ENCODE results near the gene FUT7. TPM values are rescaled to one million over a fixed set of nuclear protein-coding genes. Genes with fewer than 3 reads are reported as not detected.

The FUT7 gene
- total RNA-seq, 1 experiment from 2014 or later, result not detected

- Histone ChIP-seq H3K4me2 (ENCODE audit: low read length) (no peak overlapping the region), H3K27ac (ENCODE audit: low read depth, low read length) (no peak overlapping the region)
- intact Hi-C loops (cut with micrococcal nuclease), result no loop called here
Measured at GRCh38 chr9:136985027-136985602, 46.8 kb downstream of the FUT7 start.

DNA sequence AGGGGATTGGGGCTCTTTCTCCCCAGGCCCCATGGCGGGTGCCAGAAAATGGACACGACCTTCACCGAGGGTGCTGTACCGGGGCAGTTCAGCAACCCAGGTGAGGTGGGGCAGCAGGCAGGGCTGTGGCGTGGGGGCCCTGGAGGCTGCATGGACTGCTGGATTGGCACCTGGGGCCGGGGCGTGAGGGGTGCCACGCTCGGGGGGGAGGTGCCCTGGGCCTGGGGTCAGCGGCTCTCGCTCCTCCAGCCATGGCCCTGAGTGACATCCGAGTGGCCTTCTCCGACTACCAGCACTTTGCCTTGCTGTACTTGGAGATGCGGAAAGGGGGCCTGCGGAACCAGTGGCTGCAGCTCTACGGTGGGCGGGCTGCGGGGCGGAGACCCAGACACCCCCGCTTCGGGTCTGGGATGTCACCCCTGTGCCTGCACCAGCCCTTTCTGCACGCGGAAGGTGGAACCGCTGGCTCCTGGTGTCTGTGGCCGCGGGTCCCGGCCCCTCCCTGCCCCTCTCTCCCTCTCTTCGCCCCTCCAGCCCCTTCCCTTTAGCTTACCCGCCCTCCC lies 47.3 kb downstream of the FUT7 start:
- Histone ChIP-seq H3K27ac (ENCODE audit: low read depth, low read length) (no peak overlapping the region), H3K4me3 (replicated peaks in 1 of 2; ENCODE audit: low read depth in 1 of 2, low read length in 2 of 2) (no peak overlapping the region), H3K36me3 (ENCODE audit: control insufficient read depth in 1 of 2, insufficient read depth in 2 of 2, low read length in 2 of 2) (no peaks in the 10 kb centered on the region), H3K9me3 (ENCODE audit: control insufficient read depth in 1 of 2, insufficient read depth in 1 of 2, low read depth in 1 of 2, low read length in 2 of 2) (no peaks in the 10 kb centered on the region), H3K9ac (ENCODE audit: low read length) (no peak overlapping the region), H3K4me1 (ENCODE audit: control insufficient read depth in 1 of 2, insufficient read depth in 2 of 2, low read length in 2 of 2) (no peaks in the 10 kb centered on the region), H3K79me2 (ENCODE audit: insufficient read depth, low read length) (no peaks in the 10 kb centered on the region), H4K20me1 (ENCODE audit: insufficient read depth) (no peaks in the 10 kb centered on the region), H3K4me2 (ENCODE audit: low read length) (no peak overlapping the region), H3K9me2 (ENCODE audit: insufficient read depth) (no peaks in the 10 kb centered on the region), H3K27me3 (ENCODE audit: insufficient read depth, low read length) (no peaks in the 10 kb centered on the region), H2AFZ (ENCODE audit: low read depth, low read length, poor library complexity, severe bottlenecking) (no peak overlapping the region)
- ATAC-seq (no peak), DNase-seq (ENCODE audit: low read depth, low spot score) (no peak)
- ChIA-PET CTCF (no interaction called here), RAD21 (ENCODE audit: low non-redundant PET in 1 of 2, low total read pairs in 2 of 2, uncharacterized antibody in 2 of 2, unreplicated experiment in 2 of 2) (no interaction called here), POLR2A (no interaction called here)
- BruUV-seq (replicated peaks), result no TSS peak
- intact Hi-C loops (cut with micrococcal nuclease), result no loop called here
- TF ChIP-seq POLR2AphosphoS5 (IDR thresholded peaks at IDR 0.05; ENCODE audit: low read depth, low read length), result no peak
- TF ChIP-seq ZBTB33 (IDR thresholded peaks at IDR 0.05; ENCODE audit: extremely low read depth, insufficient replicate concordance, low read length), result no peak
- no peak for TF ChIP-seq SP1 (IDR thresholded peaks at IDR 0.05; ENCODE audit: low read depth)
- TF ChIP-seq, protein P1, sequence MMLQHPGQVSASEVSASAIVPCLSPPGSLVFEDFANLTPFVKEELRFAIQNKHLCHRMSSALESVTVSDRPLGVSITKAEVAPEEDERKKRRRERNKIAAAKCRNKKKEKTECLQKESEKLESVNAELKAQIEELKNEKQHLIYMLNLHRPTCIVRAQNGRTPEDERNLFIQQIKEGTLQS (IDR thresholded peaks at IDR 0.05), result no peak
- no peak for TF ChIP-seq ELF1 (IDR thresholded peaks at IDR 0.05; ENCODE audit: borderline replicate concordance, low read depth)
- TF ChIP-seq RAD21 (IDR thresholded peaks at IDR 0.05; ENCODE audit: low read depth), result no peak
- TF ChIP-seq SRF (IDR thresholded peaks at IDR 0.05; ENCODE audit: low read depth), result no peak
- TF ChIP-seq FOSL1 (IDR thresholded peaks at IDR 0.05; ENCODE audit: low read depth), result no peak
- no peak for TF ChIP-seq EZH2phosphoT487 (IDR thresholded peaks at IDR 0.05; ENCODE audit: borderline replicate concordance)
- no peak for TF ChIP-seq TCF7L2 (IDR thresholded peaks at IDR 0.05; ENCODE audit: borderline replicate concordance, extremely low read depth, insufficient read depth, insufficient read length)

More at GRCh38 chr9:136985027-136985602, 46.8 kb downstream of the FUT7 start:
- CTCF ChIA-PET, result no interaction called here
- POLR2A ChIA-PET, result no interaction called here
- H4K20me1 ChIP-seq (ENCODE audit: insufficient read depth), result no peaks in the 10 kb centered on the region
- H3K9ac ChIP-seq (ENCODE audit: low read length), result no peak overlapping the region
- no peak for TF ChIP-seq CEBPB (IDR thresholded peaks at IDR 0.05; ENCODE audit: low read depth)
- TF ChIP-seq POLR2A (IDR thresholded peaks at IDR 0.05; ENCODE audit: borderline replicate concordance, extremely low read depth, insufficient read depth, insufficient read length), result no peak
- TF ChIP-seq JUND (IDR thresholded peaks at IDR 0.05), result no peak
- no peak for TF ChIP-seq ELF1 (IDR thresholded peaks at IDR 0.05; ENCODE audit: borderline replicate concordance, low read depth)
- no peak for TF ChIP-seq CBX3 (IDR thresholded peaks at IDR 0.05; ENCODE audit: low read depth)
- TF ChIP-seq FOSL1 (IDR thresholded peaks at IDR 0.05; ENCODE audit: low read depth), result no peak
- TF ChIP-seq SP1 (IDR thresholded peaks at IDR 0.05; ENCODE audit: low read depth), result no peak
- TF ChIP-seq, protein P1 (IDR thresholded peaks at IDR 0.05), result no peak
- no peak for TF ChIP-seq EZH2phosphoT487 (IDR thresholded peaks at IDR 0.05; ENCODE audit: borderline replicate concordance)
- no peak for TF ChIP-seq ZNF274 (IDR thresholded peaks at IDR 0.05; ENCODE audit: low read depth, low read length)
- TF ChIP-seq, protein P2, sequence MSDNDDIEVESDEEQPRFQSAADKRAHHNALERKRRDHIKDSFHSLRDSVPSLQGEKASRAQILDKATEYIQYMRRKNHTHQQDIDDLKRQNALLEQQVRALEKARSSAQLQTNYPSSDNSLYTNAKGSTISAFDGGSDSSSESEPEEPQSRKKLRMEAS (IDR thresholded peaks at IDR 0.05), result no peak
- no peaks in the 10 kb centered on the region for H3K27me3 ChIP-seq (ENCODE audit: insufficient read depth, low read length)
- H3K4me1 ChIP-seq (ENCODE audit: control insufficient read depth in 1 of 2, insufficient read depth in 2 of 2, low read length in 2 of 2), result no peaks in the 10 kb centered on the region
- no peaks in the 10 kb centered on the region for H3K9me2 ChIP-seq (ENCODE audit: insufficient read depth)
- DNase-seq (ENCODE audit: low read depth, low spot score), result no peak
- no peaks in the 10 kb centered on the region for H3K9me3 ChIP-seq (ENCODE audit: control insufficient read depth in 1 of 2, insufficient read depth in 1 of 2, low read depth in 1 of 2, low read length in 2 of 2)
- no peak for ATAC-seq
- no TSS peak for BruUV-seq (replicated peaks)
- H3K36me3 ChIP-seq (ENCODE audit: control insufficient read depth in 1 of 2, insufficient read depth in 2 of 2, low read length in 2 of 2), result no peaks in the 10 kb centered on the region
- no peaks in the 10 kb centered on the region for H3K79me2 ChIP-seq (ENCODE audit: insufficient read depth, low read length)
- H3K4me3 ChIP-seq (replicated peaks in 1 of 2; ENCODE audit: low read depth in 1 of 2, low read length in 2 of 2), result no peak overlapping the region
- no peak overlapping the region for H2AFZ ChIP-seq (ENCODE audit: low read depth, low read length, poor library complexity, severe bottlenecking)
- RAD21 ChIA-PET (ENCODE audit: low non-redundant PET in 1 of 2, low total read pairs in 2 of 2, uncharacterized antibody in 2 of 2, unreplicated experiment in 2 of 2), result no interaction called here
